Tongue (tissue), 2 donors: ENCODE measurements around the gene TXLNB. TPM values are rescaled to one million over a fixed set of nuclear protein-coding genes. Genes with fewer than 3 reads are reported as not detected.

ENCODE experiments used
- DNase-seq: peaks from one replicate; pipeline ENCODE4 v3.0.0-alpha.2; 2015
- total RNA-seq: library from RNA; depleted of rRNA; stranded (reverse); fragments of >200 nt; gene quantifications from one replicate; pipeline ENCODE4 v1.2.3, GENCODE V29; 2014

The TXLNB gene
- total RNA-seq, 1 donor from 2014 or later: 188 TPM

DNA sequence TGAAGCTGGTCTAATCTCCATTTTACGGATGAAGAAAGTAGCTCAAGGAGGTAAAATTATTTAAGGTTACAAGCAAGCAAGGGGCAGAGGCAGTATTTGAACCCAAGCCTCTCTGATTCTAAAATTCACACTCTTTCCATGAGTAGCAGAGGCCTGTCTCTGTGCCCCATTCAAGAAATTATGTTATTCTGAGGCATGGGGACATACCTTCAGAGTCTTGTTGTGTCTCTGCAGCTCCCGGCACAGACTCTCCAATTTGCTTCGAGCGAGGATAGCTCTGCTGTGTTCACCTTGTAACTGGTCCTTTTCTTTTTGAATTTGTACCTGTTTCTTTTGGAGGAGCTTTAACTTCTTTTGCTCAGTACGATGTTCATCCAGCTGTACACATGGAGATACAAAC is 21.5 kb downstream of the TXLNB start:
- no peak for DNase-seq

- DNase-seq: no peak
Measured at GRCh38 chr6:139265512-139266190, 26.1 kb downstream of the TXLNB start.

DNA sequence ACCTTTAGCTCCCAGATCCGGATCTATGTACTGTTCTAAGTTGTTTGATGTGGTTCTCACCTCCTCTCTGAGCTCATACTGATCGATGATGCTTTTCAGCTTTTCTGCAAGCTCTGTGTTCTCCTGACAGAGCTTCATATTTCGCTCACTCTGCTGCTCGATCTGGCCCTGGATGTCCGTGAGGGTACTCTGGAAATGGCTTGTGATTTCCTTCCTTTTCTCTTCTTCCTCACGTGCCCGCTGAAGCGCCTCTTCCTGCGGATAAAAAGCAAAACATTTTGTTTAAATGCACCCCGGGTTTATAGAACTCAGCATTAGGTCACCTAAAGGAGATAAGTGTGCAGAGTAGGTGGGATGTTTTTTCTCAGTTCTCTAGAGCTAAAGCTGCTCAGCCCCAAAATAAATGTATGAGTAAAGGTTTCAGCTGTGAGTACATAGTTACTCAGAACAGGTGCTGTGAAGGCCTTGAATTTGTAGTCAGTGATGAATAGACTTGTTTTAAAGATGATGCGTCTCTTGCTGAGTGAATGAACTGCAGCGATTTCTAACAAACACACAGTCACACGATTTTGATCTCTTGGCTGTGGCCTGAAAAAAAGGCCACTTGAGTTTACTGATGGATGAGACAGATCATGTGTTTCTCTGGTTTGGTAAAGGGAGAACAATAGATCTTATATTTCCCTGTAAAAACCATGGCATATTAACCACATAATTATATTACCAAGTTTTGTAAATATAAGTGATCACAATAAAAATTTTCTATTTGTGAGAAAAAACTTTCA is 29.1 kb downstream of the TXLNB start:
- DNase-seq: peak; percentile 49

GRCh38 chr6:139257821-139258398 is 33.9 kb downstream of the TXLNB start:
- no peak for DNase-seq

GRCh38 chr6:139257291-139257690 is 34.5 kb downstream of the TXLNB start:
- no peak for DNase-seq

DNA sequence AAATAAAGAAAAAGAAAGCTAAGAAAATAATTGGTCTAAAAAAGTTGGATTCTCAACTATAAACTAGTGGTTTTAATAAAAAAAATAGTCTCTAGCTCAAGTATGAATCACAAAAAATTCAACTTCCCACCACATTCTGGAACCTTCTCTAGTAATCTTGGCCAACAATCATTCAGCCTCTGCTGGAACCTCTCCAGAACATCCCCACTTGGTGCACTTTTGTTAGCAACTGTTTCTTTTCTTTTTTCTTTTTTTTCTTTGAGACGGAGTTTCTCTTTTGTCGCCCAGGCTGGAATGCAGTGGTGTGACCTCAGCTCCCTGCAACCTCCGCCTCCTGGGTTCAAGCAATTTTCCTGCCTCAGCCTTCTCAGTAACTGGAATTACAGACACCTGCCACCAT is 35.7 kb downstream of the TXLNB start:
- peak; percentile 70 for DNase-seq

GRCh38 chr6:139254196-139254595 is 37.6 kb downstream of the TXLNB start:
- no peak for DNase-seq

- no peak for DNase-seq
Measured at GRCh38 chr6:139253656-139254055, 38.1 kb downstream of the TXLNB start.

DNA sequence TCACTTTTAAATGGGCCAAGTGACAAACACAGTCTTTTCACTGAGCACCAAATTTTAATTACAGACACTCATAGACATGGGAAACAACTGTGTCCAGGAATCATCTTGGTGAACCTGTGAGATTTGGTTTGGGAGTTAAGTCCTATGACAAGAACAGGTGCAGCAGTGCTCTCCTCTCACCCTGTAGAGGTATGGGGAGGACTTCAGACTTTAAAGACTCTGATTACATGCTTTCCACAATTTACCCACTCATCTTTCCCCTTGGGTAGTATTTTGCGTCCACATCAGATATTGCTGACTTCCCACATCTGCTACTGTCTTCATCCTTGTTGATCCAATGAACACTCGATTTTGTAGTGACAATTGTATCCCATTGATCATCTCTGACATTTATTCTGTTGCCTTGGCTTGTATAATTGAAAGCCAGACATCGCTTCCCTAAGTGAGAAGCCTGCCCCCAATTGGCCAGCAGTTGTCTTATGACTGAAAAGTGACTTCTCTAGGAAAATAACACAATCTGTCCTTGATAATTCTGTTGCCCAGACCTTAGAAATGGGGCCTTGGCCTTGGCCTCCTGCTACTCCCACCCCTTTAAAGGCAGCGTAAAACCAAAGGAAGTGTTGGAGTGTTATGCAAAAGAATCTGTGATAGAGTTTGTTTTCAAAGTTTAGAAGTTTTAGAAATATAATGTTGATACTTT is 40.0 kb downstream of the TXLNB start:
- no peak for DNase-seq

DNA sequence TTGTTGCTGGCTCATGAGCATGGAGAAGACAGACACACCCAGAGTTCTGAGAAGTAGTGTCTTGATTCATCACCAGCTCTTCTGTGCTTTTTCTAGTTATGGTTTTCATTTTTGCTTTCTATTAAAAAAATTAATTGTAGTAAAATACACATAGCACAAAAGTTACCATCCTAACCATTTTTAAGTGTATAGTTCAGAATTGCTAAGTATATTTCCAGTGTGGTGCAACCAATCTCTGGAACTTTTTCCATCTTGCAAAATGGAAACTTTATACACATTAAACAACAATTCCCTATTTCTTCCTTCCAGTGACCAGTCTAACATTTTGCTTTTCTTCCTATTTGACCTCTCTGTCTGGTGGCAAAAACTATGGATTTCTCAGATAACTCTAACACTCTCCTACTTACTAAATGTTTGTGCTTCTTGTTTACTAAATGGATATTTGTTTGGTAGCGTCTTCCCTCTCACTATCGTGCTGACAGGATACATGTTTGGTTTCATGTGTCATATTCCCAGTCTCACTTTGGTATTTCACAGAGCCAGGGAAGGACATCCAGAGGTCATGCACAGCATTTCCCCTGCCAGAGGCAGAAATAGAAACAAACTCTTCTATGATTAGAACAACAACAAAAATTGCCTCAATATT is 40.6 kb downstream of the TXLNB start:
- DNase-seq: peak; percentile 46

DNA sequence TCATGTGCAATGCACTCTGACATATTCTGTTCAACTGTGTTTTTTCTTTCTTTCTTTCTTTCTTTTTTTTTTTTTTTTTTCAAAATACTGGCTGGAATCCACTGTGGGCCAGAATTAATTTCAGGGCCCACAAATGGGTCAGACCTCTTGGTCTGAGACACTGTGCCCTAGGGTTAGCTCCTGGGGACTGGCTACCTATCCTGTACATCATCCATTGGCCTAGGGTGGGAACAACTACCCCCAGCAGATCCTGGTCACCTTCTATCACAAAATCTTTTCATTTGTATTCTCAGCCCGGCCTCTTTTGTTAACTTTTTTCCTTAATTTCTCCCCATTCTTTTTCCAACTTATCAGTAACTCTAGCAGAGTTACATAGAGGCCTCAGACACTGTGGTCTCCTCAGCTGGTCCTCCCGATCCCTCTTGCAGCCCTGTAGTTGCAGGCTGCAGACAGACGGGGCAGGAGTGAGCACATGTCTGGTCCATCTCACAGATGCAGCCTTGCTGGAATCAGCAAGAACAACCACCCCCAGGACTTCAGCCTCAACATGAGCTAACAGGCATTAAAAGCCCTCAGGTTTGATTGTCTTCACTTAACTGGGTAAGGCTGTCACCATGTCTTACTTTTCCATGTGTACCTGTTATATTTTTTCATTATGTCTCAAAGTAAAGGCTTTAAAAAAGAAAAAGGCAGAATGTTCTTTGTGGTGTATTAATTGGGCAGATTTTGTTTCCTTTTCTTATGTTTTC is 41.3 kb downstream of the TXLNB start:
- peak; percentile 64 for DNase-seq

GRCh38 chr6:139249395-139249794 is 42.4 kb downstream of the TXLNB start:
- no peak for DNase-seq

DNA sequence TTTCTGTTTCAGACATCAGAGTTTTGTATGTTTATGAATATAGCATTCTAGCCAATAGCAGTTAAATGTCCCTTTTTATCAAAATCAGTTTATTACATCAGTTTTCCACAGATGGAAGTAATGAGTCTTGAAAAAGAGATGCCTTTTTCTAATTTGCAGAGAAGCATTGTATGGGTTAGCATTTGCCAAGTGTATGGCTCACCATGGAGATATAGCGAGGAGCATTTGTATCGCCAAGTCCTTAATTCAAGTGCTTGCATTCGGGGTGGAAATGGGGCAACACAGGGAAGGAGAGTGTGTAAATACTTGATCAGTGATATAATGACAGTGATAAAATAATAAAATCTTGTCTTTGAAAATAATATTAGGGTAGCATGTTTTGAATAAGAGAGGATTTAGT is 42.9 kb downstream of the TXLNB start:
- no peak for DNase-seq

DNA sequence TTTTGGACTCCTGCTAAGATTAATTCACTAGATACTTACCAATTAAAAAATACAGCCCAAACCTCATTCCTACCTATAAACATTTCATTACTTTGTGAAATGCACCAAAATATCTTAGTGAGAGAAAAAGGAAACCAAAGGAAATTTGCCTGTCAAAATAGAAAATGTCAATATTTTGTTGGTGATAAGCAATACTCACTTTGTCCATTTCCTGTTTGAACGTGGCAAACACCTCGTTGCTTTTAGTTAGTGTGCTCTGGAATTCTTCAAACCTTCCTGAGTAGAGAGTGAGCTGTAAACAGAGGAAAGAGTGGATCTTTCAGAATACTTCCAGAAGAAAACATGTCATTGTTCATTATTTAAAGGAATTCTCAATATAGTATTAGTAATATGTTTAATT is 44.2 kb downstream of the TXLNB start:
- no peak for DNase-seq

DNA sequence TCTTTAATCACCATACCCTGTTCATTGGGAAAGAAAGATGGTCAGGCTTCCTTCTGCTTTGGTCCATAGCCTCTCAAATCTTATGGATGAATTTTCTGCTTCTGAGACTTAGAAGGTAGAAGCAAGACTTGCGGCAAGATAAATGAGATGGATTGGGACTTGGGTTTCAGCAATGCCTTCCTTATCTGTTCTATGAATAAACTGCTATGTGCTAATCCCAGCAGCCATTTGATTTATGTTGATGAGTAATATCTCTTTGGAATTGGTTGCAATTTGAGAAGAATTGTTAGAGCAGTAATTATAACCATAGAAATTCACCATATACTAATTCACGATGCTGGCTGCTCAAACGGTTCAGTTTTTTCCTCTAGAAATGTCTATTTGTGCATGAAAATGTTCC is 48.3 kb downstream of the TXLNB start:
- DNase-seq: no peak

- DNase-seq: no peak
Measured at GRCh38 chr6:139242457-139243240, 49.1 kb downstream of the TXLNB start.

GRCh38 chr6:139240161-139241010 is 51.4 kb downstream of the TXLNB start:
- DNase-seq: peak; percentile 91

DNA sequence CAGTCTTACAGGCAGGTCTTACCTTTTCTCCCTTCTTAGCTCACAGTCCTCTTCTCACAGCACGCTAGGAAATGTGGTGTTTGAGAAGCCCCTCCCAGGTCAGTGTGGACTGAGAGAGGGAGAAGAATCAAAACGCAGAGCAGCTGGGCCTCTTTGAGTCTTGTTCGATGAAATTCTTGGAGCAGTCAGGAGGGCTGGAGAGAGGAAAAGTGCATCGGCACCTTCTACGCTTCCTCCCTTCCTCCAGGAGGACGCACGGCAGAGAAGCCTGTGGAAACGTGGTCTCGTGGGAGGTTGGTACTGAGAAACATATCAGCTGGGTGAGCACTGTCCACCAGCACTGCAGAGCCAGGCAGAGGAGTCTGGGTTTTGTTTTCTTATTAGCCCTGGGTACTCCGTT is 52.7 kb downstream of the TXLNB start:
- peak; percentile 57 for DNase-seq

- no peak for DNase-seq
Measured at GRCh38 chr6:139236105-139236504, 55.7 kb downstream of the TXLNB start.

DNA sequence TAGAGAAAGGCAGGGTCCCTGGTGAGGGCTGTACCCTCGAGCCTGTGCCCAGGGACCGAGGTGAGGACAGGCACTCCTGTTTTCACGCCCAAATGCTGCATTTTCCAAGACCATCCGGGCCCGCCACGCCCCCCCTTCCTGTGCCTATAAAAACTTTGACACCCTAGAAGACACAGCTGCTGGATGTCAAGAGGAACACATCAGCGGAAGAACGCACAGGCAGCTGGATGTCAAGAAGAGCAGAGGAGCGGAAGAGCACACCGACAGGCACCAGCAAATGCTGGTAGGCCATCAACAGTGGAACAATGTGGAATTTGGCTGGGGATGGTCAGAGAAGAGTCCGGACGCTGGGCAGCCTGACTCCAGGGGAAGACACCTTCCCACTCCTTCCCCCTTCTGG is 56.1 kb downstream of the TXLNB start:
- no peak for DNase-seq
